LNCAP (cell line): ENCODE data around the gene IGF2.

Experiments
- TF ChIP-seq, protein P1 (sequence below): fragments of 450-650 bp; IDR thresholded peaks from 2 replicates; pipeline ENCODE4 v1.5.1; 2017; ENCODE audit warnings: mild to moderate bottlenecking

The IGF2 gene

DNA sequence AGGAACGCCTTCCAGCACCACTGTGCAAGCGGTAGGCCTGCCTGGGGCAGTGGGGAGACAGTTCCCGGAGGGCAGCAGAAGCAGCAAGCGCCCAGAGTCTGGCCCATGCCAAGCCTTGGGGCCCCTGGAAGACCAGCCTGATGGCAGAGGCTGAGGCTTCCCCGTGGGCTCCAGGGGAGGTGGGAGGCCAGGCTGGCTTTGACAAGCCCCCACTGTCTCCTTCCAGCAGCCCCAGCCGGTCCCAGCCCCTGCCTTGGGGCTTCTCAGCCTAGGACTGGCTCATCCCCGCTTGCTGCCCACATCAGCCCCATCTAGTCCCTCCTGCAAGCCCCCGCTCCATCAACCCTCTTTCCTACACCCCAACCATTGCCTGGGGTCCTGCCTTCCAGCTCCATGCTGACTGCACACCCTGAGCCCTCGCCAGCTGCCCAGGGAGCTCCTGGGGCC is 46.7 kb downstream of the IGF2 start:
- TF ChIP-seq, protein P1, sequence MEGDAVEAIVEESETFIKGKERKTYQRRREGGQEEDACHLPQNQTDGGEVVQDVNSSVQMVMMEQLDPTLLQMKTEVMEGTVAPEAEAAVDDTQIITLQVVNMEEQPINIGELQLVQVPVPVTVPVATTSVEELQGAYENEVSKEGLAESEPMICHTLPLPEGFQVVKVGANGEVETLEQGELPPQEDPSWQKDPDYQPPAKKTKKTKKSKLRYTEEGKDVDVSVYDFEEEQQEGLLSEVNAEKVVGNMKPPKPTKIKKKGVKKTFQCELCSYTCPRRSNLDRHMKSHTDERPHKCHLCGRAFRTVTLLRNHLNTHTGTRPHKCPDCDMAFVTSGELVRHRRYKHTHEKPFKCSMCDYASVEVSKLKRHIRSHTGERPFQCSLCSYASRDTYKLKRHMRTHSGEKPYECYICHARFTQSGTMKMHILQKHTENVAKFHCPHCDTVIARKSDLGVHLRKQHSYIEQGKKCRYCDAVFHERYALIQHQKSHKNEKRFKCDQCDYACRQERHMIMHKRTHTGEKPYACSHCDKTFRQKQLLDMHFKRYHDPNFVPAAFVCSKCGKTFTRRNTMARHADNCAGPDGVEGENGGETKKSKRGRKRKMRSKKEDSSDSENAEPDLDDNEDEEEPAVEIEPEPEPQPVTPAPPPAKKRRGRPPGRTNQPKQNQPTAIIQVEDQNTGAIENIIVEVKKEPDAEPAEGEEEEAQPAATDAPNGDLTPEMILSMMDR: no peak

DNA sequence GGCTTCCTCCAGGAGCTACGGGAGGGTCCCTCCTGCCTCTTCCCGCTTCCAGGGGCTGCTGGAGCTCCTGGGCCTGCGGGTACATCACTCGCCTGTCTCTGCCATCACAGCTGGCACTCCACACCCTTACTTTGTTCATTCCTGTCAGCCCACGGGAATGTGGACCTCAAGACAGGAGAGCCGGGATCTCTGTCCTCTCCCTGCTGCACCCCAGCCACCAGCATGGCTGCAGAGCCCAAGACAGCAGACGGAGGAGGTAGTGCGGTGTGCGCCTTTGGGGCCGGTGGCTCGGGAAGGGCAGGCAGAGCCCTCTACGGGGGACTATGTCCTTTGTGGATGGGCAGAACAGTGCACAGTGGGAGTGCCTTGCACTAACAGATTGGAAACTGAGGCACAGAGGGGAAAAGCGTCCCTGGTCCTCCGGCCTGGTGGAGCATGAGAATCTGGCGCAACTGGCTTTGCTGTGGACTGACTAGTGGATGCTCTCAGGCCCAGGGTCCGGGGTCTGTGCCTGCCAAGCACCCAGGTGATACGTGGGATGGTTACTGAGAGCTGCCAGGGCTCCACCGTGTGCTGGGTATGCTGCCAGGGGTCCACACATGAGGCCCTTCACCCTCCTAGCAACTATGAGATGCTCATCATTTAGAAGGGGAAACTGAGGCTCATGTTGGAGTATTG is 47.3 kb downstream of the IGF2 start:
- TF ChIP-seq, protein P1: no peak

DNA sequence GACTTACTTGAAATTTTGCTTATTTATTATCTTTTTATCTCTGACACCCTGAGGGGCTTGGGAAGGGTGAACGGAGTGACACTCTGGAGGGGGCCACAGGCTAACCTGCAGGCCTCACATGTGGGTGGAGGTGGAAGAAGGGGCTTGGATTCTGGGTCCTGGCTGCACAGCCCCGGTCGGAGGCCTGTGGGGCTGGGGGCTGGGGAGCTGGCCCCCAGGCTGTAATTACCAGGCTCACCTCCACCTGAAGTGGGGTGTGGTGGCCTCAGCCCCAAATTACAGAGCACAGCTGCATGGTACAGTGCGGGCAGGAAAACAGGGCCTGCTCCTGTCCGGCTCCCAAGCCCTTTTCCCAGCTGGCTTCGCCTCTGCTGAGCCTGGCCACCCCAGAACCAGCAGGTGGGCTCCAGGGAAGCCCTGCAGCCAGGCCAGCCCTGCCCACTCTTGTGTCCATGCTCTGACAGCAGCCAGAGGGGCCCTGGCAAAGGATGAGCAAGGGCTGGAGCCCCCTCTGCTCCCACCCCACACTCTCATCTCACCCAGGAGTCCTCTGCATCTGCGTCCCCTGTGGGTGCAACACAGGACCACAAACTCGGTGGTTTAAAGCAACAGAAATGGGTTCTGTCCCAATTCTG is 48.0 kb downstream of the IGF2 start:
- TF ChIP-seq, protein P1: no peak

DNA sequence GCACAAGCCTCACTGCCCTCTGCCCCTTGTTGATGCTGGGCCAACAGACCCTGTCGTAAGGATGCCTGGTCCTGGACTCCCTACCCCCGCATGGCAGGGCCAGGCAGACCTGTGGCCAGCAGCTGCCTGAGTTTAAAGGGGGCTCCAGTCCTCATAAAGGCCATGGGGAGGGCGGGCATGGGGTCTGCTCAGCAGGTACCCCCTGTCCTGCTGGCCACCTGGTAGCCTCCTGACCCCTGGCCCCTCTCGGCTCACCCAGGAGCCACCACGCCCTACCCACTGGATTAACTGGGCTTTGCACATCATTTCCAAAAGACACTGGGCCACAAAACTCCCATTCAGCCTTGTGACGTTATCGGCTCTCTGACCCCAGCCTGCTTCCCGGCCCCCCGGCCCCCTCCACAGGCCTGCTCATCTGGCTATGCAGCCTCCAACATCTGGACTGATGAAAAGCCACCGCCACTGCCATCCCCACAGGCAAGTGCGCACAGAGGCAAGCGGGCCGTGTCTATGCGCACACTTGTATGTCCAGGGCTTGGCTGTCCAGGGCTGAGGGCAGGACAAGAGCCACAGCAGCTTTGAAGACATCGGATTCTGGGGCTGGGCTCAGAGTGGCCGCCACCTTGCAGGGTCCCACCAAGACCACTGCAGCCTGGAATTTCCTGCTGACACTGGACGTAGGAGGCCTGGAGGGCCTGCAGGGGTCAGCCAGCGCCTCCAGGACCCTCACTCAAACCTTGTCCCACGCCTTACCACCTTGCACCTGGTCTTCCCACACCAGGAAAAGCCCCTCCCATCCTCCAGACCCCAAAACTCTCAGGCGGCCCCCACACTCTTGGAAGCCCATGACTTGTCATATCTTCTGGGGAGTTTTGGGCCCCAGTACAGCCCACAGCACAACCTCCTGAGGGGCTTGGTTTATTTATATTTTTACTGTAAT is 48.7 kb downstream of the IGF2 start:
- TF ChIP-seq, protein P1: no peak

DNA sequence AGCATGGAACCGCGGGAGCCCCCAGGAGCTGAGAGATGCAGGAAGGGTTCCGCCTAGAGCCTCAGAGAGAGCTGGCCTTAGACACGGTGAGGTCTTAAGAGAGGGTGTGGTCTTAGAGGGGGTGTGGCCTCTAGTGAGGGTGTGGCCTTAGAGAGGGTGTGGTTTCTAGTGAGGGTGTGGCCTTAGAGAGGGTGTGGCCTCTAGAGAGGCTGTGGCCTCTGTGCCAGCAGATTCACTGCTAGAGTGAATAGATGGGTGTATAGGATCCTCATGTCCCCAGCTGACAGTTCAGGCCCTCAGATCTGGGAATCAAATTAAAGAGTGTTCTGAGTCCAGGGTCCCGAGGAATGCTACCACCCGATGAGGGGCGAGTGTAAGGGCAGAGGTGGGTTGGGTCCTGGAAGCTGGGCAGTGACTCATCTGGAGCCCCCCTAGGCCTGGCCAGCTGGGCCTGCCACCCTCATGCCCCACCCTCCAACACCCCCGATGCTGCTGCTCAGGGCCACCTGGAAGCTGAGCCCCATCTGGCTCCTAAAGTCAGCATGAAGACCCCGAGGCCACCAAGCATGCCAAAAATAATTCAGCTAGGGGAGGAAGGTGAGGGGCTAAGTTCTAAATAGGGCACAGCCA is 49.5 kb downstream of the IGF2 start:
- TF ChIP-seq, protein P1: no peak

DNA sequence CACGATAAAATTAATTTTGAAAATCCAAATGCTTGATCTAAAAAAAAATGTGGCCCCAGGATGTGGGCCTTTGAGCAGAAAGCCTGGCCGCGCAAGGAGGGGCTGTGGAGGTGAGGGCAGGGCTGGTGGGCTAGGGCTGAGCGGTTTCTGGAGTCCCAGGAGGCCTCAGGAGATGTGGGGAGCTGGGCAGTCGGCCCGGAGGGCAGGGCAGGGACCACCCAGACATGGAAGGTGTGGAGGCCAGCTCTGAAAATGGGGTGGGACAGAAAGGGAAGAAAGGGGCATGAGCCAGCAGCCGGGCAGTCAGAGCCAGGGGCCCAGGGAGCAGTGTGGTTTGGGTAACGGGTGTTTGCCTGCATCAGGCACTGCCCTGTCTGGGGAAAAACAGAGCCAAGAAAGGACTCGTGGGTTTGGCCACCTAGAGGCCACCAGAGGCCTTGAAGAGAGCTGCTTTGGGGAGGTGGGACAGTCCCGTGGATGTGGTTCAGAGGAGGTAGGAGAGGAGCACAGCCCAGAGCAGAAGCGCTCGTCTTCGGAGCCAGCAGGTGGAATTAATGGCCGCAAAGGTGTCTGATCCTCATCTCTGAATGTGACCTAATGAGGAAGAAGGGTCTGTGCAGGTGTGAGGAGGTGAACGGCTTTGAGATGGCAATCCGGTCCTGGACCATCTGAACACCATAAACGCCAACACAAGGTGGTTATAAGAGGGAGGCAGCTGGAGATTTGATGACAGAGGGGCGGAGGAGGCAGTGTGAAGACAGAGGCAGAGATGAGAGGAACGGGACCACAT is 50.2 kb downstream of the IGF2 start:
- TF ChIP-seq, protein P1: no peak
